Effector CD8-positive, alpha-beta T cell (primary cell): ENCODE results near the gene ABLIM1.

Experiments
- DNase-seq: peaks from one replicate; lab custom pipeline; 2025; lab: John Stamatoyannopoulos, UW

ABLIM1 gene

GRCh38 chr10:114581071-114581470 lies 77.0 kb downstream of the ABLIM1 start:
- no peak for DNase-seq

GRCh38 chr10:114577133-114577532 lies 80.9 kb downstream of the ABLIM1 start:
- no peak for DNase-seq

GRCh38 chr10:114576716-114577115 lies 81.4 kb downstream of the ABLIM1 start:
- no peak for DNase-seq

GRCh38 chr10:114576132-114576487 lies 82.0 kb downstream of the ABLIM1 start:
- DNase-seq, result no peak

- DNase-seq, result no peak
These were observed 82.5 kb downstream of the ABLIM1 start for GRCh38 chr10:114575417-114576131.

GRCh38 chr10:114573330-114574045 lies 84.6 kb downstream of the ABLIM1 start:
- DNase-seq, result no peak

GRCh38 chr10:114571316-114571999 lies 86.6 kb downstream of the ABLIM1 start:
- DNase-seq, result no peak

- no peak for DNase-seq
These were observed 92.0 kb downstream of the ABLIM1 start for GRCh38 chr10:114566064-114566463.

- no peak for DNase-seq
These were observed 93.0 kb downstream of the ABLIM1 start for GRCh38 chr10:114565066-114565465.

- no peak for DNase-seq
These were observed 97.0 kb downstream of the ABLIM1 start for GRCh38 chr10:114561008-114561523.

GRCh38 chr10:114560144-114560543 lies 97.9 kb downstream of the ABLIM1 start:
- no peak for DNase-seq

- DNase-seq, result no peak
These were observed 98.4 kb downstream of the ABLIM1 start for GRCh38 chr10:114559636-114560035.

GRCh38 chr10:114557854-114558253 lies 100.2 kb downstream of the ABLIM1 start:
- DNase-seq, result no peak

- DNase-seq, result no peak
These were observed 101.6 kb downstream of the ABLIM1 start for GRCh38 chr10:114556236-114557122.

GRCh38 chr10:114553436-114553835 lies 104.6 kb downstream of the ABLIM1 start:
- no peak for DNase-seq

GRCh38 chr10:114552050-114552449 lies 106.0 kb downstream of the ABLIM1 start:
- DNase-seq, result no peak

- DNase-seq, result no peak
These were observed 106.5 kb downstream of the ABLIM1 start for GRCh38 chr10:114551636-114551972.

- no peak for DNase-seq
These were observed 107.1 kb downstream of the ABLIM1 start for GRCh38 chr10:114550756-114551635.

- no peak for DNase-seq
These were observed 109.4 kb downstream of the ABLIM1 start for GRCh38 chr10:114548662-114549061.

GRCh38 chr10:114547514-114547913 lies 110.6 kb downstream of the ABLIM1 start:
- no peak for DNase-seq

- no peak for DNase-seq
These were observed 111.0 kb downstream of the ABLIM1 start for GRCh38 chr10:114547056-114547455.
